Measurements from ENCODE around the gene ARGLU1.

Gene ARGLU1

GRCh38 chr13:106550570-106551135, 17.3 kb downstream of the ARGLU1 start:
- no peaks in the 10 kb centered on the region for H3K9me3 Mint-ChIP-seq
- H3K27ac Mint-ChIP-seq = peak overlapping the region; percentile 37
- no peaks in the 10 kb centered on the region for H3K27me3 Mint-ChIP-seq
- H3K36me3 Mint-ChIP-seq = peaks cover 29 to 47% of the 10 kb centered on the region in 2 donors
- no peak for ATAC-seq (replicated peaks)
- DNase-seq = no peak
- H3K4me1 Mint-ChIP-seq = peaks cover 13 to 31% of the 10 kb centered on the region in 2 donors
- no peak overlapping the region for H3K4me3 Mint-ChIP-seq

GRCh38 chr13:106548064-106548696, 19.8 kb downstream of the ARGLU1 start:
- Mint-ChIP-seq H3K4me1 (peaks cover 9 to 22% of the 10 kb centered on the region in 2 donors), H3K4me3 (no peak overlapping the region), H3K27me3 (no peaks in the 10 kb centered on the region), H3K27ac (no peak overlapping the region), H3K9me3 (no peaks in the 10 kb centered on the region), H3K36me3 (peaks cover 17 to 26% of the 10 kb centered on the region in 2 donors)
- DNase-seq (no peak), ATAC-seq (replicated peaks) (no peak)

- Mint-ChIP-seq H3K36me3 (peaks cover 9 to 11% of the 10 kb centered on the region in 2 donors), H3K4me1 (no peaks in the 10 kb centered on the region), H3K27ac (no peak overlapping the region), H3K4me3 (no peak overlapping the region), H3K9me3 (no peaks in the 10 kb centered on the region), H3K27me3 (no peaks in the 10 kb centered on the region)
- ATAC-seq (replicated peaks) (no peak), DNase-seq (no peak)
These were observed 26.1 kb downstream of the ARGLU1 start for GRCh38 chr13:106541826-106542225.

- ATAC-seq (replicated peaks) (no peak), DNase-seq (no peak)
- Mint-ChIP-seq H3K4me3 (no peak overlapping the region), H3K36me3 (peaks cover 9 to 11% of the 10 kb centered on the region in 2 donors), H3K27ac (no peak overlapping the region), H3K9me3 (no peaks in the 10 kb centered on the region), H3K27me3 (no peaks in the 10 kb centered on the region), H3K4me1 (peaks cover 4 to 8% of the 10 kb centered on the region in 2 donors)
These were observed 27.3 kb downstream of the ARGLU1 start for GRCh38 chr13:106540613-106541012.

- Mint-ChIP-seq H3K4me1 (peaks cover 12 to 29% of the 10 kb centered on the region in 2 donors), H3K36me3 (peaks cover 9 to 11% of the 10 kb centered on the region in 2 donors), H3K9me3 (no peaks in the 10 kb centered on the region), H3K27me3 (peaks cover 12% of the 10 kb centered on the region in 2 donors), H3K27ac (no peak overlapping the region), H3K4me3 (no peak overlapping the region)
- no peak for DNase-seq
- no peak for ATAC-seq (replicated peaks)
These were observed 30.4 kb downstream of the ARGLU1 start for GRCh38 chr13:106537521-106537920.

GRCh38 chr13:106536244-106537034, 31.5 kb downstream of the ARGLU1 start:
- Mint-ChIP-seq H3K4me1 (peaks cover 12 to 30% of the 10 kb centered on the region in 2 donors), H3K36me3 (peaks cover 9 to 11% of the 10 kb centered on the region in 2 donors), H3K27ac (peak overlapping the region; percentile 93), H3K9me3 (no peaks in the 10 kb centered on the region), H3K27me3 (peaks cover 18 to 22% of the 10 kb centered on the region in 2 donors), H3K4me3 (peak overlapping the region; percentile 84 to 95)
- DNase-seq (peak; percentile 60), ATAC-seq (replicated peaks) (peak; percentile 53 to 57)

GRCh38 chr13:106535552-106536243, 32.2 kb downstream of the ARGLU1 start, which contains the start of gene EFNB2:
TSS of gene EFNB2 (minus strand) at chr13:106535662. CDS start at chr13:106534964, 698 bp downstream.
- ATAC-seq (replicated peaks) = peak; percentile 94 to 95
- DNase-seq = peak; percentile 85
- H3K4me3 Mint-ChIP-seq = peak within 1 kb of the TSS; percentile 84 to 95
- H3K4me1 Mint-ChIP-seq = peaks cover 12 to 30% of the 10 kb centered on the region in 2 donors
- no peaks in the 10 kb centered on the region for H3K9me3 Mint-ChIP-seq
- peaks cover 19 to 29% of the 10 kb centered on the region in 2 donors for H3K27me3 Mint-ChIP-seq
- peaks cover 2 to 4% of the 10 kb centered on the region in 2 donors for H3K36me3 Mint-ChIP-seq
- peak within 1 kb of the TSS; percentile 93 for H3K27ac Mint-ChIP-seq

GRCh38 chr13:106534639-106535551, 33.0 kb downstream of the ARGLU1 start:
- Mint-ChIP-seq H3K4me1 (peaks cover 12 to 30% of the 10 kb centered on the region in 2 donors), H3K36me3 (peaks cover 0 to 1% of the 10 kb centered on the region in 2 donors), H3K27me3 (peaks cover 25 to 36% of the 10 kb centered on the region in 2 donors), H3K9me3 (no peaks in the 10 kb centered on the region), H3K27ac (peak overlapping the region; percentile 82), H3K4me3 (peak overlapping the region; percentile 78 to 84)
- ATAC-seq (replicated peaks) (peak; percentile 19 to 26), DNase-seq (no peak)

- ATAC-seq (replicated peaks) (no peak), DNase-seq (no peak)
- Mint-ChIP-seq H3K4me1 (peaks cover 12 to 30% of the 10 kb centered on the region in 2 donors), H3K36me3 (no peaks in the 10 kb centered on the region), H3K9me3 (no peaks in the 10 kb centered on the region), H3K27me3 (peaks cover 31 to 42% of the 10 kb centered on the region in 2 donors), H3K27ac (no peak overlapping the region), H3K4me3 (peak overlapping the region; percentile 67 to 77)
These were observed 33.8 kb downstream of the ARGLU1 start for GRCh38 chr13:106533943-106534638.

GRCh38 chr13:106533101-106533942, 34.6 kb downstream of the ARGLU1 start:
- H3K27ac Mint-ChIP-seq = peak overlapping the region; percentile 17
- H3K36me3 Mint-ChIP-seq = no peaks in the 10 kb centered on the region
- no peaks in the 10 kb centered on the region for H3K9me3 Mint-ChIP-seq
- H3K27me3 Mint-ChIP-seq = peaks cover 36 to 50% of the 10 kb centered on the region in 2 donors
- H3K4me3 Mint-ChIP-seq = peak overlapping the region; percentile 56 to 60
- H3K4me1 Mint-ChIP-seq = peaks cover 12 to 30% of the 10 kb centered on the region in 2 donors
- DNase-seq (no peak), ATAC-seq (replicated peaks) (no peak)

- Mint-ChIP-seq H3K27ac (no peak overlapping the region), H3K4me1 (peaks cover 12 to 30% of the 10 kb centered on the region in 2 donors), H3K36me3 (no peaks in the 10 kb centered on the region), H3K9me3 (no peaks in the 10 kb centered on the region), H3K27me3 (peaks cover 37 to 59% of the 10 kb centered on the region in 2 donors), H3K4me3 (peak overlapping the region; percentile 30 to 35)
- no peak for ATAC-seq (replicated peaks)
- no peak for DNase-seq
These were observed 35.6 kb downstream of the ARGLU1 start for GRCh38 chr13:106532111-106532929.

Measured in stimulated activated naive B cell treated with anti-CD40 and anti-IgM and Interleukin-4, amounts not matched to agents 10 μg/mL and 1 μg/mL and 100 μg/mL, for 72 hours (primary cell).